Activated B cell treated with CpG ODN at 0.5 μM for 24 hours (primary cell): ENCODE data around the gene IQSEC1. TPM values are rescaled to one million over a fixed set of nuclear protein-coding genes. Genes with fewer than 3 reads are reported as not detected.

Experiments
- ATAC-seq: fragments of 200-7000 bp; cut with Tn5 transposase; one replicate; pipeline ENCODE4 v1.10.0; 2021; ENCODE audit warnings: low read depth, mild to moderate bottlenecking, moderate library complexity
- CTCF ChIA-PET: fragments of 350-600 bp; sonication (Branson Sonifier 250); formaldehyde crosslinking; loops from one replicate; lab custom pipeline; 2021; ENCODE audit warnings: antibody characterized with exemption; lab: Charles Lee
- POLR2A ChIA-PET: fragments of 350-600 bp; sonication (Branson Sonifier 250); formaldehyde crosslinking; loops from one replicate; lab custom pipeline; 2021; ENCODE audit warnings: antibody characterized with exemption; lab: Charles Lee
- DNase-seq: peaks from one replicate; pipeline ENCODE4 v3.0.0; 2022
- H3K27ac Mint-ChIP-seq: one replicate; pipeline ENCODE4 v1.8.0; 2020; ENCODE audit warnings: mixed read lengths
- H3K27me3 Mint-ChIP-seq: one replicate; pipeline ENCODE4 v1.8.0; 2021; ENCODE audit warnings: mixed read lengths
- H3K36me3 Mint-ChIP-seq: one replicate; pipeline ENCODE4 v1.8.0; 2021; ENCODE audit warnings: low read depth, mixed read lengths
- H3K4me1 Mint-ChIP-seq: one replicate; pipeline ENCODE4 v1.8.0; 2021; ENCODE audit warnings: mixed read lengths
- H3K4me3 Mint-ChIP-seq: one replicate; pipeline ENCODE4 v1.8.0; 2020; ENCODE audit warnings: mild to moderate bottlenecking, mixed read lengths
- H3K9me3 Mint-ChIP-seq: one replicate; pipeline ENCODE4 v1.8.0; 2020; ENCODE audit warnings: mixed read lengths
- intact Hi-C: fragments of 100-400 bp; cut with micrococcal nuclease; formaldehyde crosslinking; loops from one replicate; pipeline ENCODE4 v1.15.1; 2024
- total RNA-seq: library from RNA; stranded (reverse); gene quantifications from 2 replicates; pipeline ENCODE4 v1.2.3, GENCODE V29; 2022
- TF ChIP-seq, protein P1 (sequence below): fragments of 200-600 bp; IDR thresholded peaks from one replicate; pipeline ENCODE4 v1.8.0; 2022; ENCODE audit warnings: antibody characterized with exemption, mild to moderate bottlenecking

The IQSEC1 gene
- total RNA-seq, 1 donor from 2014 or later, result 296 TPM

DNA sequence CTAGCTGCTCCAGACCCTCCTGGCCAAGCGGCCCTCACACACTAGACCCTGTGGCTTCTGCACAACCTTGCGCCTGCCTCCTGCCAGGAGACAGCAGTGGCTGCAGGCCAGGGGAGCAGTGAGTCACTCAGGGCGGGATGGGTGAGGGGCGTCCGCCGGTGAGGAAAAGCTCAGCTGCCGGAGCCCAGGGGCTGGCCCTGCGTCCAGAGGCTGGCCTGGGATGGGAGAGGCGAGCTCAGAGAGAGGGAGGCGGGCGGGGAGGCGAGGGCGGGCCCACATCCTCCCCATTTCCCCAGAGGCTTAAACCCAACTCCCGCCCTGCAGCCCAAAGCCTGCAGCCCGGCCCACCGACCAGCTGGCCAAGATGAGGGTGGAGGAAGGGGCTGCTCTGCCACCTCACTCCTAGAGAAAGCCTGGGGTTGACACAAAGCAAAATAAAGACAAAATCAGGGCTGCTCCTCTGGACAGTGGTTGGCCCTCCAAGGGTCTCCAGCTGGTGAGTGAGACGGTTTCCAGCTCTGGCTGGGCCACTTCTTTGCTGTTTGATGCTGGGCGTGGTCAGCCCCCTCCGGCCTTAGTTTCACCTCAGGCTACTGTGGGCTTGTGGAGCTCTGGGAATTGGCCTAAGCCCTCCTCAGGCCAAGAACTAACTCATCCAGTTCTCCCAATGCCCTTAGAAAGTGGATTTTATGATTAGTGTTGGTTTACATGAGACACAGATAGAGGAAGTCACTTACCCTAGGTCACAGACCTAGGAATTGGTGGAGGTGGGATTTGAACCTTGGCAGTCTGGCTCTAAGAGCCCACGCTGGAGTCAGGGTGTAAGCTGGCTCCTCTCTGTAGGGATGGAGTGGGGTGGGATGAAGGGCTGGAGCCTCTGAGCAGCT lies 50.6 kb downstream of the IQSEC1 start:
- Mint-ChIP-seq H3K4me3 (peak overlapping the region; percentile 100), H3K9me3 (no peaks in the 10 kb centered on the region), H3K36me3 (peaks cover 37% of the 10 kb centered on the region), H3K27me3 (no peaks in the 10 kb centered on the region), H3K4me1 (peaks cover 81% of the 10 kb centered on the region), H3K27ac (peak overlapping the region; percentile 94)
- POLR2A ChIA-PET, result interaction anchor here (0.6 to 10.3 kb wide), 32 partner anchors 8 to 525 kb away, joined by 3 to 465 read pairs (median 7); partner anchors contain the start of genes IQSEC1 and RPL32
- CTCF ChIA-PET, result interaction anchor here (0.9 to 2.7 kb wide), 12 partner anchors 10 to 69 kb away, joined by 3 to 12 read pairs (median 4); no protein-coding TSS in a partner anchor
- peak; percentile 57 for ATAC-seq
- TF ChIP-seq, protein P1, sequence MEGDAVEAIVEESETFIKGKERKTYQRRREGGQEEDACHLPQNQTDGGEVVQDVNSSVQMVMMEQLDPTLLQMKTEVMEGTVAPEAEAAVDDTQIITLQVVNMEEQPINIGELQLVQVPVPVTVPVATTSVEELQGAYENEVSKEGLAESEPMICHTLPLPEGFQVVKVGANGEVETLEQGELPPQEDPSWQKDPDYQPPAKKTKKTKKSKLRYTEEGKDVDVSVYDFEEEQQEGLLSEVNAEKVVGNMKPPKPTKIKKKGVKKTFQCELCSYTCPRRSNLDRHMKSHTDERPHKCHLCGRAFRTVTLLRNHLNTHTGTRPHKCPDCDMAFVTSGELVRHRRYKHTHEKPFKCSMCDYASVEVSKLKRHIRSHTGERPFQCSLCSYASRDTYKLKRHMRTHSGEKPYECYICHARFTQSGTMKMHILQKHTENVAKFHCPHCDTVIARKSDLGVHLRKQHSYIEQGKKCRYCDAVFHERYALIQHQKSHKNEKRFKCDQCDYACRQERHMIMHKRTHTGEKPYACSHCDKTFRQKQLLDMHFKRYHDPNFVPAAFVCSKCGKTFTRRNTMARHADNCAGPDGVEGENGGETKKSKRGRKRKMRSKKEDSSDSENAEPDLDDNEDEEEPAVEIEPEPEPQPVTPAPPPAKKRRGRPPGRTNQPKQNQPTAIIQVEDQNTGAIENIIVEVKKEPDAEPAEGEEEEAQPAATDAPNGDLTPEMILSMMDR, result no peak
- peak; percentile 70 for DNase-seq
- intact Hi-C loops, result loop anchor here (1.0 to 5.0 kb wide), 11 partner anchors 7 to 430 kb away; partner anchors contain the start of gene NUP210

DNA sequence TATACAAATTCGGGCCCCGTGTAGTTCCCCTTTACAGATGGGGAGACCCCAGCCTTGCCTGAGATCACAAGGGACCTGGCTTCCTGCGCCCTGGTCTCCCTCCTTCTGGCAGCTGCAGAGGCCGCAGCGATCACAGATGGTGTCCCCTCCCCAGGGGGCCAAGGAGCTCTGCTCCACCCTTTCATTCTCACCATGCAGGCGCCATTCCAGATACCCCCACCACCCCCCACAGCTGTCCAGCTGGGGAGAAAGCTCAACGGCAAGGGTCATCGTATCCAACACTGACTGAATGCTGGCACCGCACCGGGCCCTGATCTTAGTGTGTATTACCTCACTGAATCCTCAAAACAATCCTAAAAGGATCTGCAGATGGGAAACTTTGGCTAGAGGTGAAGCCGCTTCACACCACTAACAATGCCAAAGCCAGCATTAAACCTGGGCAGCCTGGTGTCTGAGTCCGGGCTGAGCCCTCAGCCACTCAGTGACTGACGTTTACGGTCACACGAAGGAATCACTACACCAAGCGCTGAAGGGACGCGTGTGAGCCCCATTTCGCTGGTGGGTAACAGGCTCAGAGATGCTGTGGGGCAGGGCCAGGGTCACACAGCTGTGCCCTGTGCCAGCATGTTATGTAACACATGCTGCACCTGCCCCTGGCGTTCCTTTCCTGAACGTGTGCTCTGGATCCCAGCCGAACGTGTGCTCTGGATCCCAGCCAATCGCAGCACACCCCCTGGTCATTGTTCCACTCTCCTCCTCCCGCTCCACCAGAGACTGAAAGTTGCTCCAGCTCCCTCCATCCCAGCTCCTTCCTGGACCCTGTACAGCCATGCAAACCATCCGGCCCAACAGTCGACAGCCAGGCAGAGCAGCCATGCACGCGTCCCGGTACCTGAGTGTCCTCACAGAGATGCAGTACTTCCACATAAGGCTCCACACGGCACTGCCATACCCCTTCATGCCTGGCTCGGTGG lies 51.8 kb downstream of the IQSEC1 start:
- ChIA-PET POLR2A (interaction anchor here (0.5 to 10.3 kb wide), 34 partner anchors 9 to 526 kb away, joined by 3 to 465 read pairs (median 8); partner anchors contain the start of gene IQSEC1), CTCF (interaction anchor here (0.9 to 2.7 kb wide), 11 partner anchors 9 to 70 kb away, joined by 3 to 12 read pairs (median 5); no protein-coding TSS in a partner anchor)
- H3K27me3 Mint-ChIP-seq, result no peaks in the 10 kb centered on the region
- peaks cover 84% of the 10 kb centered on the region for H3K4me1 Mint-ChIP-seq
- ATAC-seq, result peak; percentile 28
- H3K9me3 Mint-ChIP-seq, result no peaks in the 10 kb centered on the region
- H3K36me3 Mint-ChIP-seq, result peaks cover 41% of the 10 kb centered on the region
- H3K4me3 Mint-ChIP-seq, result peak overlapping the region; percentile 100
- H3K27ac Mint-ChIP-seq, result peak overlapping the region; percentile 94
- intact Hi-C loops, result loop anchor here (1.0 to 5.0 kb wide), 9 partner anchors 9 to 431 kb away; partner anchors contain the start of genes IQSEC1 and NUP210
- DNase-seq, result peak; percentile 61
- TF ChIP-seq, protein P1, result no peak

DNA sequence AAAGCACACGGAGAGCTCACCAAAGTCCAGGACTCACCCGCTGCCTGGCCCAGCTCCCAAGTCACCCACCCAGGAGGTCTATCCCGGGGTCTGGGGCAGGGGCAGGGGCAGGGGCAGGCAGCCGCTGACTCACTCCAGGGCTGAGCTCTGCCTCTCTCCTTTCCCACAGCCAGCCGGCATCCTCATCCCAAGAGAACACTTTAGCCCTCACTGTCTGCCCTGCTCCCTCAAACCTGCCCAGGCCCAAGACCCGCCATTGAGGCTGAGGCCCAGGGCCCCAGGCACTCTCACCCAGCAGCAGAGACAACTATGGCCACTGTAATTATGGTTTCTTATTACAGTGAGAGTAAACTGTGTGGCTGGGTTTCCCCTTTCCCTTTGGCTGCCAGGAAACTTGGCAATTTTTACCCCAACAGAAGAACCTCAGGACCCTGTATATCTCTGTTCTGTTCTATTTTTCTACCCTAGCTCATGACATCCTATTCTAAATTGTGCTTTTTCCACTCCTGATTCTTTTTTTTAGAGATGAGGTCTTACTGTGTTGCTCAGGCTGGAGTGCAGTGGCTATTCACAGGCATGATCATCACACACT lies 53.0 kb downstream of the IQSEC1 start:
- TF ChIP-seq, protein P1, result no peak
- Mint-ChIP-seq H3K4me3 (peak overlapping the region; percentile 100), H3K36me3 (peaks cover 45% of the 10 kb centered on the region), H3K9me3 (no peaks in the 10 kb centered on the region), H3K4me1 (peaks cover 83% of the 10 kb centered on the region), H3K27me3 (no peaks in the 10 kb centered on the region), H3K27ac (peak overlapping the region; percentile 94)
- ChIA-PET CTCF (interaction anchor here (0.6 to 2.4 kb wide), 3 partner anchors 10 to 64 kb away, joined by 3 to 10 read pairs (median 5); no protein-coding TSS in a partner anchor), POLR2A (interaction anchor here (0.7 to 10.3 kb wide), 13 partner anchors 14 to 432 kb away, joined by 3 to 465 read pairs (median 7); no protein-coding TSS in a partner anchor)
- intact Hi-C loops, result loop anchor here (5.0 kb wide), 1 partner anchor 402 kb away; the partner anchor contains the start of gene NUP210
- ATAC-seq, result no peak
- no peak for DNase-seq

DNA sequence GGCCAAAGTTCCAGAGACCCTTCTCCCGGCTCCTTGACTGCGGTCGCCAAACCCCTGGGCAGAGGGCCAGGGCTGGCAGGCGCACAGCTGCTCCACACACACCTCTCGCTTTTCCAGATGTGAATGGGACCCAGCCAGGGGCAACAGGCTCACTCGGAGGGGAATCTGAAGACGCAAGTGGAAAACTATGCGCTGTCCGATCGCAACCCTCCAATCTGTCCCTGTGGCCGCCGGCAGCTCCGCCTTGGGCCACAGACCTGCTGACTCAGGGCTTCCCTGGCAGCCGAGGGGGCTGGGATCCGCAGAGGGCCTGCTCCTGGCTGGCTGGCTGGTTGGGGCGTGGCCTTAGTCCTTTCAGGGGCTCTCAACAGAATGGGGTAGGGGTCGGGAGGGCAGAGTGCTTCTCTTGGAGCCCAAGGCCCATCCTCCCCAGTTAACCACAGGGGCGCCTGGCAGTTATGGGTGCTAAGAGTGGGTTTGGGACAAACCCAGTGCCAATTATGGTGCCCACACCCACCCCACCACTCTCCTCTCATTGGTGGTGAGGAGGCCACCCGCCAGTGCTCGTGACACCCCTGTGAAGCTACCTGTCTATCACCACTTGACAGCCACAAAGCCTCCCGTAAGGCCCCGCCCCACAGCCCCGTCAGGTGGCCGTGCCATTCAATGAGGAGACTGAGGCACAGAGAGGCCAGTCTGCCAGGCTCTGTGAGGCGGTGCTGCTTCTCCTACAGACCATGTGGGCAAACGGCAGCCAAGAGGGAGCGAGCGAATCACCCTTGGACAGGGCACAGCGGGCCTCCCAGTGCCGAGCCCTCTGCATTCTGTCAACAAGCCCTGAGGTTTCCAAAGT lies 53.8 kb downstream of the IQSEC1 start:
- DNase-seq (no peak), ATAC-seq (no peak)
- ChIA-PET POLR2A (interaction anchor here (0.6 to 10.3 kb wide), 11 partner anchors 13 to 1410 kb away, joined by 3 to 465 read pairs (median 8); no protein-coding TSS in a partner anchor), CTCF (interaction anchor here (1.0 to 2.4 kb wide), 3 partner anchors 24 to 72 kb away, joined by 3 to 10 read pairs (median 5); no protein-coding TSS in a partner anchor)
- H3K36me3 Mint-ChIP-seq, result peaks cover 45% of the 10 kb centered on the region
- intact Hi-C loops, result loop anchor here (5.0 kb wide), 1 partner anchor 403 kb away; the partner anchor contains the start of gene NUP210
- H3K27ac Mint-ChIP-seq, result peak overlapping the region; percentile 94
- H3K9me3 Mint-ChIP-seq, result no peaks in the 10 kb centered on the region
- peak overlapping the region; percentile 100 for H3K4me3 Mint-ChIP-seq
- H3K27me3 Mint-ChIP-seq, result no peaks in the 10 kb centered on the region
- peaks cover 83% of the 10 kb centered on the region for H3K4me1 Mint-ChIP-seq
- TF ChIP-seq, protein P1, result no peak
